Activated T-cell treated with anti-CD3 and anti-CD28 coated beads, Interleukin-2, amount 50 U/mL, for 4 hours (primary cell): ENCODE results near the gene SPDL1. TPM values are rescaled to one million over a fixed set of nuclear protein-coding genes. Genes with fewer than 3 reads are reported as not detected.

Experiments
- ATAC-seq, 2 donors: fragments of 200-7000 bp; cut with Tn5 transposase; one replicate each; pipeline ENCODE4 v1.10.0; 2021
- DNase-seq: peaks from one replicate; pipeline ENCODE4 v3.0.0-alpha.2; 2020
- H3K27me3 Mint-ChIP-seq: one replicate; pipeline ENCODE4 v1.8.0; 2021; ENCODE audit warnings: low read depth, mixed read lengths
- H3K36me3 Mint-ChIP-seq: one replicate; pipeline ENCODE4 v1.8.0; 2022; ENCODE audit warnings: mixed read lengths; ENCODE audit not compliant: insufficient read depth
- H3K4me1 Mint-ChIP-seq: one replicate; pipeline ENCODE4 v1.8.0; 2021; ENCODE audit warnings: low read depth, mixed read lengths
- H3K4me3 Mint-ChIP-seq: one replicate; pipeline ENCODE4 v1.8.0; 2021; ENCODE audit warnings: mild to moderate bottlenecking, moderate library complexity, mixed read lengths
- H3K9me3 Mint-ChIP-seq: one replicate; pipeline ENCODE4 v1.8.0; 2021; ENCODE audit warnings: mixed read lengths
- total RNA-seq, 3 donors: library from RNA; stranded (reverse); gene quantifications; one replicate each; pipeline ENCODE4 v1.2.1, GENCODE V29; 2021

SPDL1 gene
- total RNA-seq, 3 donors from 2014 or later, result 19.1 to 22.3 (median 21.3) TPM

DNA sequence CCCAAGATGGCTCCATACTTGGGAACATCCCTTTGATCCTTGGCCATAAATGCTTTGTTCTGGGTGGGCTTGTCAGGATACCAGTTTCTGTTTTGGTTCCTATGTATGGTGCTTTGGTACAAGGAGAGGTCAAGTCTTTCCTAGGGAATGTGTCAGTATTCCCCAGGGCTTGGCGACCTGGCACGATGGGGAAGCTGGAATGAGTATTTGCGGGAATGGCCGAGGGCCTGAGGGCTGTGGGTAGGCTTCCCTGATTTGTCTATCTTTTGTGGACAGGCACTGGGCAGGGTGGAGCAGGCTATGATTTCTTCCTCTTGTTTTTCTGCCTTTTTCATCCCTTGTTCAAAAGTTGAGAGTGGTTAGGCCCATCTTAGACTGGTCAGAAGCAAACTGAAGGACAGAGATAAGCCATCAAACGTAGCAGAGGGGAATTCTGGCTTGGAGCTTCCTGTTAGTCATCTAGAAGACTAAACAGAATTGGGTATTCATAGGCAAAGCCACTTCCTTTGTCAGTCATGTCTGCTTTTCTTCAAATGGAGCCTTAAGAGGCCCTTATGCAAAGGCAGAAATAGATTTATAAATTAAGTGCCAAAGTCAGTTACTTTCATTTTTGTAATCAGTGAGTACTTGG, 67.2 kb downstream of the SPDL1 start:
- DNase-seq (no peak), ATAC-seq (peak; percentile 68 to 69)
- Mint-ChIP-seq H3K36me3 (peaks cover 36% of the 10 kb centered on the region), H3K9me3 (no peaks in the 10 kb centered on the region), H3K4me1 (peaks cover 96% of the 10 kb centered on the region), H3K27me3 (no peaks in the 10 kb centered on the region), H3K4me3 (peak overlapping the region; percentile 55)

DNA sequence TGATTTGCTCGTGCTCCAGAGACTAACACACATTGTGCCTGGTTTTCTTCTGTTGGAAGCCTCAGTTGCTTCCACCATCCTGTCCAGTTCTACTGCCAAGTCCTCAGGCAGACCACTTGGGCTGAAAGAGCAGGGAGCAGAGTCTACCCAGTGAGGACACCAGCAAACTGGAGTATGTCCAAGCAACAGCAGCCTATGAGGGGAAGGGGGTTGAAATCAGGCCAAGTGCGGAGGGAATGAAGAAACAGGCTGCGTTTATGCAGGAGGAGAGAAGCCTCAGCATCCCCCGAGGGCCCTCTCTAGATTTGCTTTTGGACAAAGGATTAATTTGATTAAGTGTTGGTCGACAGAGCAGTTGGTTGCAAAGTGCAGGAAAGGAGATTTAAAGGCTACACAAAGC, 68.0 kb downstream of the SPDL1 start:
- DNase-seq (no peak), ATAC-seq (no peak)
- H3K4me3 Mint-ChIP-seq, result peak overlapping the region; percentile 55
- H3K9me3 Mint-ChIP-seq, result no peaks in the 10 kb centered on the region
- peaks cover 96% of the 10 kb centered on the region for H3K4me1 Mint-ChIP-seq
- H3K27me3 Mint-ChIP-seq, result no peaks in the 10 kb centered on the region
- H3K36me3 Mint-ChIP-seq, result peaks cover 34% of the 10 kb centered on the region

DNA sequence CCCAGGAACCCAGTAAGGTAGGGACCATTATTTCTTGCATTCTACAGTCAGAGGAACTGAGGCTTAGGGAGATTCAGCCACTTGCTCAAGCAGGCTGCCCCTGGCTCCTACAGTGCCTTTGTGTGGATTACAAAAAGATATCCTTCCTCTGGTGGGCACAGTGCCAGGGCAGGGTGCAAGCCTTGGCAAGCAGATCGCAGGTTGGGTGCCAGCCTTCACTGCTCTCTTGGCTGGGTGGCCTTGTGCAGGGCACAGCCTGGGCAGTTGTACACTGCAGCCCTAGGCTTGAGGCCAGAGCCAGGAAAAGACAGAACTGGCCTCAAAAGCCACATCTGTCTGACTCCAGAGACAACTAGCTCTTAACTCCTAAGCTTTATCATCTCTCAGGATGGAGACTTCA, 68.5 kb downstream of the SPDL1 start:
- Mint-ChIP-seq H3K36me3 (peaks cover 38% of the 10 kb centered on the region), H3K9me3 (no peaks in the 10 kb centered on the region), H3K4me3 (no peak overlapping the region), H3K4me1 (peaks cover 96% of the 10 kb centered on the region), H3K27me3 (no peaks in the 10 kb centered on the region)
- ATAC-seq, result no peak
- DNase-seq, result no peak

DNA sequence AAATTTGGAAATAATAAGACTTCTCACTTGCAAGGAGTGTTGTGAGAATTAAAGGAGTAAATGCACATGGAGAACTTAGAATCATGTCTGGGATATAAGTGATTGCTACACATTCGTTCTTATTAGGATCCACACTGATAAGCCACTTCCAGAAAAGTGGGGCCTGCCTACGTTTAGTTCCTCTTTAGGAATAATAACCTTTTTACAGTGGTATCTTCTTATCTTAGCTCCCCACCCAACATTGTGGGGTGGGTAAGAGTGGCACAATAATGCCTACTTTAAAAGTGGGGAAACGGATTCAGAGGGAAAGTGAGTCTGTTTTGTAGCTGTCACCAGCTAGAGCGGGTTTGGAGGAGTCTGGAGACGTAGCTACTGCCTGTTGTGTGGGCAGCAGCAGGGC, 69.5 kb downstream of the SPDL1 start:
- no peaks in the 10 kb centered on the region for H3K9me3 Mint-ChIP-seq
- H3K36me3 Mint-ChIP-seq, result peaks cover 42% of the 10 kb centered on the region
- no peaks in the 10 kb centered on the region for H3K27me3 Mint-ChIP-seq
- H3K4me1 Mint-ChIP-seq, result peaks cover 94% of the 10 kb centered on the region
- no peak overlapping the region for H3K4me3 Mint-ChIP-seq
- DNase-seq, result no peak
- ATAC-seq, result no peak

Other genes starting within 250 kb of the SPDL1 start
- 100 to 1,000 TPM; 128 to 134 (median 132) TPM for gene DOCK2, start 53.5 kb downstream of the SPDL1 start, total RNA-seq